ENCODE data around the gene XPNPEP2.

Gene XPNPEP2

DNA sequence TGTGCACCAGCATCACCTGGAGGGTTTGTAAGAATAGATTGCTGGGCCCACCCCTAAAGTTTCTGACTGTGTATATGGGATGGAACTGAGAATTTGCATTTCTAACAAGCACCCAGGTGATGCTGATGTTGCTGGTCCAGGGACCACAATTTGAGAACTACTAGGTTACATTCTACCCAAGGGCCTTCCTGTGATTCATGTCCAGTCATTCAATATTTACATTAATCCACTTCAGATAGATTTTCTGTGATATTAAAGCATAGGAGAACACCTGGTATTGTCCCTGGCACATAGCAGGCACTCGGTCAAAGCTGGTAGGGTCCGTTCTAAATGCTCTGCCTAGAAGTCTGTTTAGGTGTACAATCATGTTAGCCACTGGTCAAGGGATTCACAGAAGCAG is 19.5 kb upstream of the XPNPEP2 start:
- Histone ChIP-seq H3K9me3 (ENCODE audit: control insufficient read depth, insufficient read depth, low read length) (no peaks in the 10 kb centered on the region), H3K4me2 (ENCODE audit: low read length) (no peak overlapping the region), H3K27me3 (ENCODE audit: control insufficient read depth, low read length) (no peaks in the 10 kb centered on the region), H4K20me1 (ENCODE audit: control insufficient read depth, insufficient read depth, low read depth, low read length) (no peaks in the 10 kb centered on the region), H3K9me2 (replicated peaks; ENCODE audit: control insufficient read depth, low read length) (no peaks in the 10 kb centered on the region), H3F3A (ENCODE audit: control insufficient read depth, insufficient read depth) (no peaks in the 10 kb centered on the region), H3K36me3 (ENCODE audit: control insufficient read depth, low read length) (no peaks in the 10 kb centered on the region), H3K79me2 (ENCODE audit: control insufficient read depth, low read length) (no peaks in the 10 kb centered on the region), H3K4me3 (ENCODE audit: low read length) (no peak overlapping the region), H3K27ac (ENCODE audit: low read depth, low read length) (no peak overlapping the region), H3K4me1 (ENCODE audit: control insufficient read depth, low read length) (no peaks in the 10 kb centered on the region)
- TF ChIP-seq, protein P1, sequence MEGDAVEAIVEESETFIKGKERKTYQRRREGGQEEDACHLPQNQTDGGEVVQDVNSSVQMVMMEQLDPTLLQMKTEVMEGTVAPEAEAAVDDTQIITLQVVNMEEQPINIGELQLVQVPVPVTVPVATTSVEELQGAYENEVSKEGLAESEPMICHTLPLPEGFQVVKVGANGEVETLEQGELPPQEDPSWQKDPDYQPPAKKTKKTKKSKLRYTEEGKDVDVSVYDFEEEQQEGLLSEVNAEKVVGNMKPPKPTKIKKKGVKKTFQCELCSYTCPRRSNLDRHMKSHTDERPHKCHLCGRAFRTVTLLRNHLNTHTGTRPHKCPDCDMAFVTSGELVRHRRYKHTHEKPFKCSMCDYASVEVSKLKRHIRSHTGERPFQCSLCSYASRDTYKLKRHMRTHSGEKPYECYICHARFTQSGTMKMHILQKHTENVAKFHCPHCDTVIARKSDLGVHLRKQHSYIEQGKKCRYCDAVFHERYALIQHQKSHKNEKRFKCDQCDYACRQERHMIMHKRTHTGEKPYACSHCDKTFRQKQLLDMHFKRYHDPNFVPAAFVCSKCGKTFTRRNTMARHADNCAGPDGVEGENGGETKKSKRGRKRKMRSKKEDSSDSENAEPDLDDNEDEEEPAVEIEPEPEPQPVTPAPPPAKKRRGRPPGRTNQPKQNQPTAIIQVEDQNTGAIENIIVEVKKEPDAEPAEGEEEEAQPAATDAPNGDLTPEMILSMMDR (IDR thresholded peaks at IDR 0.05; ENCODE audit: low read depth, low read length, poor library complexity, severe bottlenecking) = no peak
- TF ChIP-seq EZH2phosphoT487 (IDR thresholded peaks at IDR 0.05; ENCODE audit: borderline replicate concordance, low read length) = no peak

DNA sequence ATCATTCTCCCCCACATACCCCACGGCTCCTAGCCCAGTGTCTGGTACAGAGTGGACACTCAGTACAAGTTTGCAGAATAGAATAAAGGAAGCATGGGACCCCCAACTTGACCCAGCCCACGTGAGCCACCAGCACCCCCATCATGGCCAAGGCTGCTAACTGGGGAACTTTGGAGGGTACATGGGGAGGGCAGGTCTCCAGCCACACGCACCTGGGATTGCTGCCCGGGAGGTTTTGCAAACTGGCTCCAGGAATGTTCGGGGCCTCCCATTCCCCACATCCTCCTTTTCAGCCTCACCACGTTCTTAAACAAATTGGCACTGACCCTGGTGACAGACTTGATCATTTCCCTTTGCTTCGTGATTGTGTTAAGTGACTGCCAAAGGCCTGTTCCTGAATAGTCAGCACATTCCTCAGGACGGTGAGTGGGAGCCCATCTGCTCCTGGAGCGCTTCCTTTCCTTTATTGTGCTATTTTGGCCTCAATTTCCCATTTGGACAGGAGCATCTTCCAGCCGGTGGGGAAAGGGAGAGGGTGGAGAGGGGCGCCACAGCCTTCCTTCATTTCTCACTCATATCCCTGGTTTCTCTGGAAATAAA is 18.7 kb upstream of the XPNPEP2 start:
- no peaks in the 10 kb centered on the region for H3F3A ChIP-seq (ENCODE audit: control insufficient read depth, insufficient read depth)
- no peaks in the 10 kb centered on the region for H3K9me2 ChIP-seq (replicated peaks; ENCODE audit: control insufficient read depth, low read length)
- no peaks in the 10 kb centered on the region for H4K20me1 ChIP-seq (ENCODE audit: control insufficient read depth, insufficient read depth, low read depth, low read length)
- H3K4me2 ChIP-seq (ENCODE audit: low read length) = no peak overlapping the region
- H3K36me3 ChIP-seq (ENCODE audit: control insufficient read depth, low read length) = no peaks in the 10 kb centered on the region
- H3K27me3 ChIP-seq (ENCODE audit: control insufficient read depth, low read length) = no peaks in the 10 kb centered on the region
- no peaks in the 10 kb centered on the region for H3K79me2 ChIP-seq (ENCODE audit: control insufficient read depth, low read length)
- no peak overlapping the region for H3K4me3 ChIP-seq (ENCODE audit: low read length)
- no peak overlapping the region for H3K27ac ChIP-seq (ENCODE audit: low read depth, low read length)
- no peaks in the 10 kb centered on the region for H3K9me3 ChIP-seq (ENCODE audit: control insufficient read depth, insufficient read depth, low read length)
- TF ChIP-seq EZH2phosphoT487 (IDR thresholded peaks at IDR 0.05; ENCODE audit: borderline replicate concordance, low read length) = no peak
- TF ChIP-seq, protein P1 (IDR thresholded peaks at IDR 0.05; ENCODE audit: low read depth, low read length, poor library complexity, severe bottlenecking) = no peak
- no peaks in the 10 kb centered on the region for H3K4me1 ChIP-seq (ENCODE audit: control insufficient read depth, low read length)

DNA sequence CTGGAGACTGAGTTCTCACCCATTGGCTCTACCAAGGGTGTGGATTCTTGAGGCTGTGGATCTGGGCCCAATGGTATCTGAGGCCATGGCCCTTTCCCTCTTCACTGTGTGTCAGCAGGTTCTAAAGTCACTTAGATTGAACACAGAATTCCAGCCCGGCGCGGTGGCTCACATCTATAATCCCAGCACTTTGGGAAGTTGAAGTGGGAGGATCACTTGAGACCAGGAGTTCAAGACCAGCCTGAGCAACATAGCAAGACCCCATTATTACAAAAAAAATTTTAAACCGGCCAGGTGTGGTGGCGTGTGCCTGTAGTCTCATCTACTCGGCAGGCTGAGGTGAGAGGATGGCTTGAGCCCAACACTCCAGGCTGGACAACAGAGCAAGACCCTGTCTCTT is 18.0 kb upstream of the XPNPEP2 start:
- H3K4me1 ChIP-seq (ENCODE audit: control insufficient read depth, low read length) = no peaks in the 10 kb centered on the region
- no peaks in the 10 kb centered on the region for H3K9me2 ChIP-seq (replicated peaks; ENCODE audit: control insufficient read depth, low read length)
- H3K36me3 ChIP-seq (ENCODE audit: control insufficient read depth, low read length) = no peaks in the 10 kb centered on the region
- TF ChIP-seq, protein P1 (IDR thresholded peaks at IDR 0.05; ENCODE audit: low read depth, low read length, poor library complexity, severe bottlenecking) = no peak
- no peak for TF ChIP-seq EZH2phosphoT487 (IDR thresholded peaks at IDR 0.05; ENCODE audit: borderline replicate concordance, low read length)
- H3K27ac ChIP-seq (ENCODE audit: low read depth, low read length) = no peak overlapping the region
- no peaks in the 10 kb centered on the region for H3K79me2 ChIP-seq (ENCODE audit: control insufficient read depth, low read length)
- no peaks in the 10 kb centered on the region for H3F3A ChIP-seq (ENCODE audit: control insufficient read depth, insufficient read depth)
- H3K9me3 ChIP-seq (ENCODE audit: control insufficient read depth, insufficient read depth, low read length) = no peaks in the 10 kb centered on the region
- H4K20me1 ChIP-seq (ENCODE audit: control insufficient read depth, insufficient read depth, low read depth, low read length) = no peaks in the 10 kb centered on the region
- no peak overlapping the region for H3K4me2 ChIP-seq (ENCODE audit: low read length)
- H3K27me3 ChIP-seq (ENCODE audit: control insufficient read depth, low read length) = no peaks in the 10 kb centered on the region
- no peak overlapping the region for H3K4me3 ChIP-seq (ENCODE audit: low read length)
